WTC11 (cell line): Measurements from ENCODE around the gene LRRIQ1. TPM values are rescaled to one million over a fixed set of nuclear protein-coding genes. Genes with fewer than 3 reads are reported as not detected.

ENCODE experiments used
- ATAC-seq: fragments of 200-7000 bp; cut with Tn5 transposase; 2 replicates; pipeline ENCODE4 v1.10.0; 2021; ENCODE audit warnings: mild to moderate bottlenecking, moderate library complexity
- CTCF ChIA-PET: fragments of 300-600 bp; sonication (Branson Sonifier 250); formaldehyde crosslinking; loops from one replicate; lab custom pipeline; 2021; ENCODE audit warnings: antibody characterized with exemption; lab: Charles Lee
- POLR2A ChIA-PET: fragments of 350-600 bp; sonication (Branson Sonifier 250); formaldehyde crosslinking; loops from one replicate; lab custom pipeline; 2021; ENCODE audit warnings: antibody characterized with exemption; lab: Charles Lee
- DNase-seq: peaks from one replicate; pipeline ENCODE4 v3.0.0; 2021; ENCODE audit warnings: low spot score
- H3K27ac Mint-ChIP-seq: 2 replicates; pipeline ENCODE4 v1.8.0; 2021; ENCODE audit warnings: mixed read lengths
- H3K27me3 Mint-ChIP-seq: 2 replicates; pipeline ENCODE4 v1.8.0; 2021; ENCODE audit warnings: low read depth, mild to moderate bottlenecking, moderate library complexity, mixed read lengths
- H3K36me3 Mint-ChIP-seq: 2 replicates; pipeline ENCODE4 v1.8.0; 2021; ENCODE audit warnings: mixed read lengths
- H3K4me1 Mint-ChIP-seq: 2 replicates; pipeline ENCODE4 v1.8.0; 2022; ENCODE audit warnings: mixed read lengths
- H3K4me3 Mint-ChIP-seq: 2 replicates; pipeline ENCODE4 v1.8.0; 2021; ENCODE audit warnings: mild to moderate bottlenecking, moderate library complexity, mixed read lengths
- H3K9me3 Mint-ChIP-seq: 2 replicates; pipeline ENCODE4 v1.8.0; 2021; ENCODE audit warnings: mixed read lengths
- ATF2 ChIP-seq: sonication (generic); formaldehyde crosslinking; IDR thresholded peaks from 2 replicates; pipeline ENCODE4 v1.8.1; 2022; ENCODE audit warnings: low read depth, missing genetic modification reagents, borderline replicate concordance
- CREM ChIP-seq: sonication (generic); formaldehyde crosslinking; IDR thresholded peaks from 2 replicates; pipeline ENCODE4 v1.8.1; 2022; ENCODE audit warnings: mild to moderate bottlenecking, missing genetic modification reagents, moderate library complexity
- E2F4 ChIP-seq: sonication (generic); formaldehyde crosslinking; IDR thresholded peaks from 2 replicates; pipeline ENCODE4 v1.8.1; 2022; ENCODE audit warnings: low read depth, mild to moderate bottlenecking, moderate library complexity, missing genetic modification reagents, borderline replicate concordance
- ELF4 ChIP-seq: sonication (generic); formaldehyde crosslinking; IDR thresholded peaks from 2 replicates; pipeline ENCODE4 v1.8.1; 2022; ENCODE audit warnings: low read depth, mild to moderate bottlenecking, moderate library complexity, missing genetic modification reagents
- FOXK1 ChIP-seq: sonication (generic); formaldehyde crosslinking; IDR thresholded peaks from 2 replicates; pipeline ENCODE4 v1.8.0; 2022; ENCODE audit warnings: mild to moderate bottlenecking, moderate library complexity, missing genetic modification reagents
- GRHL2 ChIP-seq: fragments of 250-450 bp; sonication (Bioruptor Pico); IDR thresholded peaks from 2 replicates; pipeline ENCODE4 v1.8.0; 2022; ENCODE audit warnings: mild to moderate bottlenecking, moderate library complexity; ENCODE audit not compliant: insufficient replicate concordance, severe bottlenecking
- MYBL2 ChIP-seq: sonication (generic); formaldehyde crosslinking; IDR thresholded peaks from 2 replicates; pipeline ENCODE4 v1.8.1; 2023; ENCODE audit warnings: mild to moderate bottlenecking, moderate library complexity, missing genetic modification reagents
- NFATC4 ChIP-seq: fragments of 250-450 bp; sonication (Bioruptor Pico); IDR thresholded peaks from 2 replicates; pipeline ENCODE4 v1.9.0; 2021; ENCODE audit warnings: mild to moderate bottlenecking
- OVOL2 ChIP-seq: fragments of 250-450 bp; sonication (Bioruptor Pico); IDR thresholded peaks from 2 replicates; pipeline ENCODE4 v1.9.0; 2021; ENCODE audit warnings: mild to moderate bottlenecking, borderline replicate concordance
- PRRX2 ChIP-seq: fragments of 250-450 bp; sonication (Bioruptor Pico); IDR thresholded peaks from 2 replicates; pipeline ENCODE4 v1.8.0; 2021; ENCODE audit warnings: mild to moderate bottlenecking
- SMAD4 ChIP-seq: sonication (generic); formaldehyde crosslinking; IDR thresholded peaks from 2 replicates; pipeline ENCODE4 v1.8.0; 2022; ENCODE audit warnings: mild to moderate bottlenecking, missing genetic modification reagents
- SOX15 ChIP-seq: fragments of 250-450 bp; sonication (Bioruptor Pico); IDR thresholded peaks from 2 replicates; pipeline ENCODE4 v1.9.0; 2021; ENCODE audit warnings: mild to moderate bottlenecking
- ZMAT4 ChIP-seq: fragments of 250-450 bp; sonication (Bioruptor Pico); IDR thresholded peaks from 2 replicates; pipeline ENCODE4 v1.9.0; 2021; ENCODE audit warnings: mild to moderate bottlenecking
- ZNF263 ChIP-seq: sonication (generic); formaldehyde crosslinking; IDR thresholded peaks from 2 replicates; pipeline ENCODE4 v1.8.1; 2022; ENCODE audit warnings: low read depth, mild to moderate bottlenecking, moderate library complexity, missing genetic modification reagents
- total RNA-seq: library from RNA; stranded (reverse); gene quantifications from 3 replicates; pipeline ENCODE4 v1.2.3, GENCODE V29; 2021
- TF ChIP-seq, protein P1 (sequence below): sonication (generic); formaldehyde crosslinking; IDR thresholded peaks from 2 replicates; pipeline ENCODE4 v1.8.1; 2023; ENCODE audit warnings: mild to moderate bottlenecking, missing genetic modification reagents, borderline replicate concordance
- TF ChIP-seq, protein P2 (sequence below): sonication (generic); formaldehyde crosslinking; IDR thresholded peaks from 2 replicates; pipeline ENCODE4 v1.8.1; 2023; ENCODE audit warnings: mild to moderate bottlenecking, missing genetic modification reagents
- TF ChIP-seq, protein P3 (sequence below): fragments of 250-450 bp; sonication (Bioruptor Pico); IDR thresholded peaks from 2 replicates; pipeline ENCODE4 v1.9.0; 2021; ENCODE audit warnings: moderate library complexity, mild to moderate bottlenecking, inconsistent platforms, borderline replicate concordance

The LRRIQ1 gene
- total RNA-seq, 1 experiment from 2014 or later = 1.3 TPM

GRCh38 chr12:84996759-84997158 lies 39.4 kb upstream of the LRRIQ1 start (continued):
- TF ChIP-seq, protein P1, sequence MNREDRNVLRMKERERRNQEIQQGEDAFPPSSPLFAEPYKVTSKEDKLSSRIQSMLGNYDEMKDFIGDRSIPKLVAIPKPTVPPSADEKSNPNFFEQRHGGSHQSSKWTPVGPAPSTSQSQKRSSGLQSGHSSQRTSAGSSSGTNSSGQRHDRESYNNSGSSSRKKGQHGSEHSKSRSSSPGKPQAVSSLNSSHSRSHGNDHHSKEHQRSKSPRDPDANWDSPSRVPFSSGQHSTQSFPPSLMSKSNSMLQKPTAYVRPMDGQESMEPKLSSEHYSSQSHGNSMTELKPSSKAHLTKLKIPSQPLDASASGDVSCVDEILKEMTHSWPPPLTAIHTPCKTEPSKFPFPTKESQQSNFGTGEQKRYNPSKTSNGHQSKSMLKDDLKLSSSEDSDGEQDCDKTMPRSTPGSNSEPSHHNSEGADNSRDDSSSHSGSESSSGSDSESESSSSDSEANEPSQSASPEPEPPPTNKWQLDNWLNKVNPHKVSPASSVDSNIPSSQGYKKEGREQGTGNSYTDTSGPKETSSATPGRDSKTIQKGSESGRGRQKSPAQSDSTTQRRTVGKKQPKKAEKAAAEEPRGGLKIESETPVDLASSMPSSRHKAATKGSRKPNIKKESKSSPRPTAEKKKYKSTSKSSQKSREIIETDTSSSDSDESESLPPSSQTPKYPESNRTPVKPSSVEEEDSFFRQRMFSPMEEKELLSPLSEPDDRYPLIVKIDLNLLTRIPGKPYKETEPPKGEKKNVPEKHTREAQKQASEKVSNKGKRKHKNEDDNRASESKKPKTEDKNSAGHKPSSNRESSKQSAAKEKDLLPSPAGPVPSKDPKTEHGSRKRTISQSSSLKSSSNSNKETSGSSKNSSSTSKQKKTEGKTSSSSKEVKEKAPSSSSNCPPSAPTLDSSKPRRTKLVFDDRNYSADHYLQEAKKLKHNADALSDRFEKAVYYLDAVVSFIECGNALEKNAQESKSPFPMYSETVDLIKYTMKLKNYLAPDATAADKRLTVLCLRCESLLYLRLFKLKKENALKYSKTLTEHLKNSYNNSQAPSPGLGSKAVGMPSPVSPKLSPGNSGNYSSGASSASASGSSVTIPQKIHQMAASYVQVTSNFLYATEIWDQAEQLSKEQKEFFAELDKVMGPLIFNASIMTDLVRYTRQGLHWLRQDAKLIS (CRISPR knock-in tag) = no peak
- no peak for TF ChIP-seq GRHL2
- no peak for TF ChIP-seq ZMAT4 (CRISPR knock-in tag)

DNA sequence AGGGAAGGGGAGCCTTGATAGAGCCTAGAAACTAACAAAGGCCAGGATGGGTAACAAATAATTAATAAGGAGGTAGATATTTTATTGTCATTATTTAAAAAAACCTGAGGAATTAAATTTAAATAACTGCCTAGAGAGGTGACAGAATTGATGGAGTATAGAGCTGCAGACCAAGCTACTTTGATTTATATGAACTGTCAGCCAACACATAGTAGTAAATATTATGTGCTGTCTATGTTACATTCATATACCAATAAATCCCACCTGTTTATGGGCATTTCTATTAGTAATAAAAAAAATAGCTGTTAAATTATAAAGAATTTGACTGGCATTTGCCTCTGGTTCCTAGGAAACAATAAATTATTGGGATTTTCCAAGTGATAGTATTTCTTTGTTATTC lies 37.8 kb upstream of the LRRIQ1 start:
- CTCF ChIA-PET = no interaction called here
- ATAC-seq (no peak), DNase-seq (no peak)
- peaks cover 13% of the 10 kb centered on the region for H3K9me3 Mint-ChIP-seq
- TF ChIP-seq CREM (CRISPR knock-in tag) = no peak
- TF ChIP-seq ATF2 = no peak
- TF ChIP-seq ELF4 (CRISPR knock-in tag) = no peak
- TF ChIP-seq SMAD4 = no peak
- TF ChIP-seq NFATC4 (CRISPR knock-in tag) = no peak
- no peak for TF ChIP-seq SOX15 (CRISPR knock-in tag)
- no peak for TF ChIP-seq FOXK1
- no peak for TF ChIP-seq MYBL2 (CRISPR knock-in tag)
- H3K27me3 Mint-ChIP-seq = no peaks in the 10 kb centered on the region
- peaks cover 5% of the 10 kb centered on the region; the same call in 1 of the 2 replicates for H3K36me3 Mint-ChIP-seq
- POLR2A ChIA-PET = no interaction called here
- no peak overlapping the region for H3K4me3 Mint-ChIP-seq
- H3K4me1 Mint-ChIP-seq = peaks cover 40% of the 10 kb centered on the region
- no peak overlapping the region for H3K27ac Mint-ChIP-seq

DNA sequence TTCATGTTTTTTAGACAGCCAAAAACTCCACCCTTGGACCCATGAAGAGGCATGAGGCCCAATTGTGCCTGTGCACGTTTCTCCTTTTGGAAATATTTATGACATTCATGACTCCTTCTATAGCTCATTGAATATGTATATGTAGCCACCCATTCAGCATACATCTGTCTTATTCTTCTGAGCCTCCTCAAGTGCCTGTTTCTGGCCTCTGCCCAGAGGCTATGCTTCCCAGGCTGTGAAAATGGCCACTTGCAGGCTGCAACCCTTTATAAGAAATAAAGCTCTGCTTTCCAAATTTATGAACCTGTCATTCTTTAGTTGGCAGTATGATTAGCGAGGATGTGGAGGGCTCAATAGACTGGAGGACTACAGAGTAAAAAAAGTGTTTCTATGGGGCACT lies 35.4 kb upstream of the LRRIQ1 start:
- CTCF ChIA-PET = no interaction called here
- TF ChIP-seq, protein P2, sequence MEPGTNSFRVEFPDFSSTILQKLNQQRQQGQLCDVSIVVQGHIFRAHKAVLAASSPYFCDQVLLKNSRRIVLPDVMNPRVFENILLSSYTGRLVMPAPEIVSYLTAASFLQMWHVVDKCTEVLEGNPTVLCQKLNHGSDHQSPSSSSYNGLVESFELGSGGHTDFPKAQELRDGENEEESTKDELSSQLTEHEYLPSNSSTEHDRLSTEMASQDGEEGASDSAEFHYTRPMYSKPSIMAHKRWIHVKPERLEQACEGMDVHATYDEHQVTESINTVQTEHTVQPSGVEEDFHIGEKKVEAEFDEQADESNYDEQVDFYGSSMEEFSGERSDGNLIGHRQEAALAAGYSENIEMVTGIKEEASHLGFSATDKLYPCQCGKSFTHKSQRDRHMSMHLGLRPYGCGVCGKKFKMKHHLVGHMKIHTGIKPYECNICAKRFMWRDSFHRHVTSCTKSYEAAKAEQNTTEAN (CRISPR knock-in tag) = no peak
- TF ChIP-seq MYBL2 (CRISPR knock-in tag) (no peak), ZNF263 (no peak), OVOL2 (CRISPR knock-in tag) (no peak), E2F4 (CRISPR knock-in tag) (no peak), PRRX2 (no peak)
- TF ChIP-seq, protein P3, sequence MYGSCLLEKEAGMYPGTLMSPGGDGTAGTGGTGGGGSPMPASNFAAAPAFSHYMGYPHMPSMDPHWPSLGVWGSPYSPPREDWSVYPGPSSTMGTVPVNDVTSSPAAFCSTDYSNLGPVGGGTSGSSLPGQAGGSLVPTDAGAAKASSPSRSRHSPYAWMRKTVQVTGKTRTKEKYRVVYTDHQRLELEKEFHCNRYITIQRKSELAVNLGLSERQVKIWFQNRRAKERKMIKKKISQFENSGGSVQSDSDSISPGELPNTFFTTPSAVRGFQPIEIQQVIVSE (CRISPR knock-in tag) = no peak
- TF ChIP-seq, all 79 proteins: peak for 0
- Mint-ChIP-seq H3K9me3 (peaks cover 26% of the 10 kb centered on the region), H3K4me3 (no peak overlapping the region), H3K27me3 (no peaks in the 10 kb centered on the region), H3K36me3 (peaks cover 19% of the 10 kb centered on the region), H3K27ac (no peak overlapping the region), H3K4me1 (peaks cover 45% of the 10 kb centered on the region)
- ATAC-seq (no peak), DNase-seq (no peak)
- POLR2A ChIA-PET = no interaction called here
